ENCODE measurements around the gene KDM4B.

DNA sequence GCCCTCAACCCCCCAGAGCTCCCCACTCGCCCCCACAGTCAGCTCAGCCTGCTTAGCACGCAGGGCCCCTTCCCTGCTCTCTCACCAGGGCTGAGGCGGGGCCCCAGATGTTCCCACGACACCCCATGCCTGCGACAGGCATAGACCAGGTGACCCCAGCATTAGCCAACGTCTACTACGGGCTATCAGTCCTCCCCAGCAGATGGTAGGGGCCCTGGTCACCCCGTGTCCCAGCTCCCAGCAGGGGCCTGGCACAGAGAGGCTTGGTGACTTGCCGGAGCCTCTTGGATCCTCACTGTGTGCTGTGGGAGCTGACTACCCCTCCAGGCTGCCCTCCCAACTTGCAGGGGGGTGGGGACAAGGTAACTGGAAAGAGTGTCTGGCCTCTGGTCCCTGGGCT, 80.6 kb downstream of the KDM4B start:
- TF ChIP-seq, protein P1, sequence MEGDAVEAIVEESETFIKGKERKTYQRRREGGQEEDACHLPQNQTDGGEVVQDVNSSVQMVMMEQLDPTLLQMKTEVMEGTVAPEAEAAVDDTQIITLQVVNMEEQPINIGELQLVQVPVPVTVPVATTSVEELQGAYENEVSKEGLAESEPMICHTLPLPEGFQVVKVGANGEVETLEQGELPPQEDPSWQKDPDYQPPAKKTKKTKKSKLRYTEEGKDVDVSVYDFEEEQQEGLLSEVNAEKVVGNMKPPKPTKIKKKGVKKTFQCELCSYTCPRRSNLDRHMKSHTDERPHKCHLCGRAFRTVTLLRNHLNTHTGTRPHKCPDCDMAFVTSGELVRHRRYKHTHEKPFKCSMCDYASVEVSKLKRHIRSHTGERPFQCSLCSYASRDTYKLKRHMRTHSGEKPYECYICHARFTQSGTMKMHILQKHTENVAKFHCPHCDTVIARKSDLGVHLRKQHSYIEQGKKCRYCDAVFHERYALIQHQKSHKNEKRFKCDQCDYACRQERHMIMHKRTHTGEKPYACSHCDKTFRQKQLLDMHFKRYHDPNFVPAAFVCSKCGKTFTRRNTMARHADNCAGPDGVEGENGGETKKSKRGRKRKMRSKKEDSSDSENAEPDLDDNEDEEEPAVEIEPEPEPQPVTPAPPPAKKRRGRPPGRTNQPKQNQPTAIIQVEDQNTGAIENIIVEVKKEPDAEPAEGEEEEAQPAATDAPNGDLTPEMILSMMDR (conservative IDR thresholded peaks at IDR 0.05 in 1 of 2, IDR thresholded peaks at IDR 0.05 in 1 of 2; ENCODE audit: low read depth in 1 of 2, low read length in 2 of 2), result no peak
- TF ChIP-seq EZH2 (IDR thresholded peaks at IDR 0.05; ENCODE audit: low read length, missing control alignments), result no peak
